H1 (cell line): ENCODE measurements around the gene CANT1. TPM values are rescaled to one million over a fixed set of nuclear protein-coding genes. Genes with fewer than 3 reads are reported as not detected.

Experiments used
- CTCF ChIA-PET: fragments of 300-600 bp; sonication (Branson Sonifier 250); formaldehyde crosslinking; loops from one replicate; lab custom pipeline; 2021; ENCODE audit not compliant: partially characterized antibody; lab: Charles Lee
- POLR2A ChIA-PET: fragments of 300-600 bp; sonication (Branson Sonifier 250); formaldehyde crosslinking; loops from one replicate; lab custom pipeline; 2021; ENCODE audit warnings: inconsistent platforms; ENCODE audit not compliant: partially characterized antibody; lab: Charles Lee
- DNase-seq, 2 experiments: peaks; one replicate each; pipeline versions ENCODE4 v3.0.0 to v3.0.0-alpha.2; 2010 to 2022; ENCODE audit warnings: low spot score in 2 of 2, low read depth in 1 of 2, mixed read lengths in 1 of 2
- FAIRE-seq: peaks from 2 replicates; lab custom pipeline; 2011; peaks lifted over from hg19 to GRCh38; lab: Jason Lieb, UNC
- H2AFZ ChIP-seq: 2 replicates; pipeline ENCODE4 v1.8.1; 2012; ENCODE audit warnings: low read length, inconsistent platforms
- H2AK5ac ChIP-seq: 2 replicates; pipeline ENCODE4 v1.6.1; 2013; ENCODE audit warnings: low read depth, low read length
- H2BK120ac ChIP-seq: replicated peaks from 2 replicates; pipeline ENCODE3; 2013; ENCODE audit warnings: low read depth, low read length, inconsistent platforms
- H2BK12ac ChIP-seq: 2 replicates; pipeline ENCODE4 v1.6.1; 2013; ENCODE audit warnings: low read depth, low read length
- H2BK15ac ChIP-seq: 2 replicates; pipeline ENCODE4 v1.6.1; 2013; ENCODE audit warnings: low read length
- H2BK20ac ChIP-seq: 2 replicates; pipeline ENCODE4 v1.6.1; 2013; ENCODE audit warnings: low read length
- H2BK5ac ChIP-seq: 2 replicates; pipeline ENCODE4 v1.6.1; 2013; ENCODE audit warnings: low read depth, low read length
- H3K14ac ChIP-seq: 2 replicates; pipeline ENCODE4 v1.6.1; 2013; ENCODE audit warnings: inconsistent platforms; ENCODE audit not compliant: insufficient read length
- H3K18ac ChIP-seq: 2 replicates; pipeline ENCODE4 v1.6.1; 2013; ENCODE audit warnings: low read length; ENCODE audit errors: extremely low read depth
- H3K23ac ChIP-seq: 2 replicates; pipeline ENCODE4 v1.6.1; 2013; ENCODE audit warnings: inconsistent platforms; ENCODE audit not compliant: insufficient read length
- H3K23me2 ChIP-seq: 2 replicates; pipeline ENCODE4 v1.6.1; 2013; ENCODE audit warnings: low read depth, low read length
- H3K27ac ChIP-seq: 2 replicates; pipeline ENCODE4 v1.6.1; 2011; ENCODE audit warnings: low read depth, low read length, inconsistent platforms
- H3K27me3 ChIP-seq, 4 experiments: replicated peaks in 1 of 4; 1 replicate in 1 of 4; 2 replicates in 3 of 4; pipeline versions ENCODE4 v1.6.1 to v1.8.1; 2011 to 2013; ENCODE audit warnings: low read length in 3 of 4, mild to moderate bottlenecking in 3 of 4, inconsistent platforms in 2 of 4, mixed read lengths in 2 of 4, moderate library complexity in 1 of 4; ENCODE audit not compliant: control insufficient read depth in 3 of 4, insufficient read depth in 3 of 4; ENCODE audit errors: extremely low read depth in 1 of 4
- H3K36me3 ChIP-seq, 4 experiments: 2 replicates each; pipeline versions ENCODE4 v1.6.1 to v1.8.1; 2011 to 2013; ENCODE audit warnings: mild to moderate bottlenecking in 4 of 4, low read length in 3 of 4, moderate library complexity in 2 of 4, control low read depth in 1 of 4, inconsistent platforms in 1 of 4; ENCODE audit not compliant: insufficient read depth in 4 of 4, control insufficient read depth in 2 of 4
- H3K4ac ChIP-seq: replicated peaks from 2 replicates; pipeline ENCODE3; 2013; ENCODE audit warnings: low read length, low read depth, mixed read lengths, inconsistent platforms; ENCODE audit not compliant: insufficient read length
- H3K4me1 ChIP-seq, 4 experiments: replicated peaks in 1 of 4; 1 replicate in 1 of 4; 2 replicates in 3 of 4; pipeline versions ENCODE4 v1.6.1 to v1.8.1; 2011 to 2013; ENCODE audit warnings: low read length in 3 of 4, inconsistent platforms in 2 of 4, mixed read lengths in 1 of 4; ENCODE audit not compliant: insufficient read depth in 4 of 4, control insufficient read depth in 3 of 4
- H3K4me2 ChIP-seq, 2 experiments: 2 replicates each; pipeline versions ENCODE4 v1.6.1 to v1.8.1; 2011 to 2013; ENCODE audit warnings: low read depth in 2 of 2, low read length in 2 of 2, control low read depth in 1 of 2, inconsistent platforms in 1 of 2, mild to moderate bottlenecking in 1 of 2; ENCODE audit not compliant: insufficient read depth in 1 of 2
- H3K4me3 ChIP-seq, 4 experiments: fragments of 200-600, 300-600 bp in 1 of 4; sonication (generic), shearing (Covaris generic), sonication (Bioruptor Twin) in 1 of 4; 2 replicates each; pipeline versions ENCODE4 v1.5.1 to v1.8.1; 2011 to 2016; ENCODE audit warnings: low read length in 4 of 4, low read depth in 3 of 4, control low read depth in 2 of 4, inconsistent platforms in 2 of 4, mild to moderate bottlenecking in 2 of 4, mixed read lengths in 1 of 4, moderate library complexity in 1 of 4; ENCODE audit not compliant: insufficient read depth in 2 of 4; ENCODE audit errors: extremely low read depth in 1 of 4
- H3K56ac ChIP-seq: replicated peaks from 2 replicates; pipeline ENCODE3; 2013; ENCODE audit warnings: low read depth, mild to moderate bottlenecking, mixed read lengths, low read length, inconsistent platforms; ENCODE audit not compliant: insufficient read length
- H3K79me1 ChIP-seq: 2 replicates; pipeline ENCODE4 v1.6.1; 2013; ENCODE audit warnings: low read depth, low read length, control low read depth
- H3K79me2 ChIP-seq, 2 experiments: 2 replicates each; pipeline versions ENCODE4 v1.6.1 to v1.8.1; 2012 to 2013; ENCODE audit warnings: low read length in 2 of 2, mild to moderate bottlenecking in 2 of 2, inconsistent platforms in 1 of 2; ENCODE audit not compliant: insufficient read depth in 2 of 2, control insufficient read depth in 1 of 2
- H3K9ac ChIP-seq, 4 experiments: replicated peaks in 1 of 4; 1 replicate in 1 of 4; 2 replicates in 3 of 4; pipeline versions ENCODE4 v1.6.1 to v1.8.1; 2011 to 2013; ENCODE audit warnings: low read depth in 3 of 4, low read length in 3 of 4, control low read depth in 2 of 4, mild to moderate bottlenecking in 2 of 4, moderate library complexity in 2 of 4, inconsistent platforms in 1 of 4; ENCODE audit errors: extremely low read depth in 1 of 4
- H3K9me3 ChIP-seq, 2 experiments: 2 replicates each; pipeline versions ENCODE4 v1.6.1 to v1.8.1; 2012 to 2013; ENCODE audit warnings: mild to moderate bottlenecking in 2 of 2, moderate library complexity in 2 of 2, control low read depth in 1 of 2, inconsistent platforms in 1 of 2, low read depth in 1 of 2, low read length in 1 of 2, mixed read lengths in 1 of 2; ENCODE audit not compliant: insufficient read depth in 2 of 2
- H4K20me1 ChIP-seq, 2 experiments: replicated peaks in 1 of 2; 2 replicates each; pipeline versions ENCODE3 to v1.8.1; 2011 to 2013; ENCODE audit warnings: inconsistent platforms in 2 of 2, low read length in 2 of 2, mild to moderate bottlenecking in 1 of 2; ENCODE audit not compliant: insufficient read depth in 2 of 2, control insufficient read depth in 1 of 2
- H4K5ac ChIP-seq: 2 replicates; pipeline ENCODE4 v1.6.1; 2013; ENCODE audit warnings: low read length, low read depth, mixed read lengths, inconsistent platforms; ENCODE audit not compliant: insufficient read length
- H4K8ac ChIP-seq: 2 replicates; pipeline ENCODE4 v1.8.0; 2013; ENCODE audit warnings: mild to moderate bottlenecking, moderate library complexity, low read length, inconsistent platforms; ENCODE audit not compliant: insufficient read depth; ENCODE audit errors: extremely low read depth
- H4K91ac ChIP-seq: replicated peaks from 2 replicates; pipeline ENCODE3; 2013; ENCODE audit warnings: low read length, mixed read lengths, inconsistent platforms; ENCODE audit not compliant: insufficient read length
- CHD7 ChIP-seq: fragments of 300-600 bp; sonication (generic); IDR thresholded peaks from 2 replicates; pipeline ENCODE4 v1.7.1; 2012; ENCODE audit warnings: low read length, moderate library complexity, mild to moderate bottlenecking, inconsistent platforms; ENCODE audit not compliant: insufficient replicate concordance
- WGBS, 2 experiments: shearing (Covaris generic) in 1 of 2; methylation state at CpG; one replicate each; pipeline versions ENCODE4 v1.1.6 to v1.1.7; 2013 to 2015; ENCODE audit warnings: low lambda C conversion rate in 2 of 2, mixed read lengths in 2 of 2, inconsistent platforms in 1 of 2, low coverage in 1 of 2, missing lambda C conversion rate in 1 of 2; ENCODE audit not compliant: insufficient replicate concordance in 2 of 2, insufficient coverage in 1 of 2, insufficient read length in 1 of 2; ENCODE audit errors: extremely low coverage in 1 of 2, missing lambda C conversion rate in 1 of 2; 5-methylcytosine and 5-hydroxymethylcytosine counted together
- polyA plus RNA-seq, 7 experiments: library from polyadenylated mRNA; depleted of rRNA in 3 of 7; stranded (reverse) in 5 of 7; unstranded in 2 of 7; fragments of >200 nt in 5 of 7; fragments of 200-250 nt in 2 of 7; gene quantifications; 1 replicate in 5 of 7; 2 replicates in 1 of 7; 4 replicates in 1 of 7; pipeline versions ENCODE4 v1.2.1 to v1.2.3, GENCODE V29; 2011 to 2013; ENCODE audit warnings: missing spikeins in 2 of 7, mixed read lengths in 2 of 7
- total RNA-seq: library from RNA; stranded (reverse); fragmentation: NEBNext Ultra II Directional; extraction: Animal tissue kit (Norgen Biotek cat#: 25700); gene quantifications from 2 replicates; pipeline ENCODE4 v1.2.1, GENCODE V29; 2021

Gene CANT1
- total and polyA plus RNA-seq, 2 of the 8 experiments (the other 6 are each of a cell fraction or from before 2014, with no cell fraction given) = 23.0 to 32.6 TPM

GRCh38 chr17:78977681-78977943 lies 32.0 kb downstream of the CANT1 start:
- Histone ChIP-seq H2BK5ac (no peak overlapping the region), H4K91ac (no peak overlapping the region), H2AK5ac (no peak overlapping the region), H3K79me2 (no peaks in the 10 kb centered on the region; a peak in 1 of 4 replicates), H3K4me1 (peaks cover 0 to 20% (median 12%) of the 10 kb centered on the region in 4 experiments; a peak in 6 of 7 replicates), H3K36me3 (no peaks in the 10 kb centered on the region; a peak in 1 of 8 replicates), H2AFZ (no peak overlapping the region), H3K27me3 (no peaks in the 10 kb centered on the region), H4K8ac (no peak overlapping the region), H3K79me1 (no peaks in the 10 kb centered on the region), H3K4me2 (no peak overlapping the region), H2BK120ac (no peak overlapping the region), H3K4me3 (no peak overlapping the region), H3K23ac (no peak overlapping the region), H2BK12ac (no peak overlapping the region), H3K9ac (no peak overlapping the region), H2BK15ac (no peak overlapping the region), H3K27ac (no peak overlapping the region), H3K18ac (no peak overlapping the region), H3K23me2 (no peaks in the 10 kb centered on the region), H3K4ac (no peak overlapping the region), H2BK20ac (no peak overlapping the region), H4K5ac (no peak overlapping the region), H4K20me1 (no peaks in the 10 kb centered on the region), H3K9me3 (no peaks in the 10 kb centered on the region), H3K56ac (no peak overlapping the region), H3K14ac (no peak overlapping the region)
- no peak for FAIRE-seq
- no peak for DNase-seq
- POLR2A ChIA-PET = no interaction called here
- WGBS, 2 experiments = 94% methylated on average over 7 of the region's 8 CpGs; no CpG with 5 or more reads in 1 of the 2 experiments
- CTCF ChIA-PET = interaction anchor here (1.1 to 3.4 kb wide), 3 partner anchors 12 to 68 kb away, joined by 3 to 19 read pairs (median 4); no protein-coding TSS in a partner anchor
- no peak for TF ChIP-seq CHD7
